ENCODE data around the gene MRAS.

Gene MRAS

GRCh38 chr3:138359148-138359918, 11.0 kb downstream of the MRAS start:
- no peaks in the 10 kb centered on the region for H3K4me1 ChIP-seq (ENCODE audit: control insufficient read depth in 1 of 2, insufficient read depth in 1 of 2, low read depth in 1 of 2, low read length in 1 of 2)
- H3K9me3 ChIP-seq: no peaks in the 10 kb centered on the region
- no peak overlapping the region for H3K27ac ChIP-seq
- no peaks in the 10 kb centered on the region for H3K36me3 ChIP-seq
- no peak overlapping the region for H3K4me3 ChIP-seq (ENCODE audit: low read depth in 1 of 2, low read length in 1 of 2)
- TF ChIP-seq CTCF (IDR thresholded peaks at IDR 0.05): no peak
- peaks cover 7% of the 10 kb centered on the region for H3K27me3 ChIP-seq

- no peak for TF ChIP-seq CTCF (IDR thresholded peaks at IDR 0.05)
- no peak overlapping the region for H3K27ac ChIP-seq
- H3K36me3 ChIP-seq: no peaks in the 10 kb centered on the region
- H3K4me1 ChIP-seq (ENCODE audit: control insufficient read depth in 1 of 2, insufficient read depth in 1 of 2, low read depth in 1 of 2, low read length in 1 of 2): no peaks in the 10 kb centered on the region
- no peaks in the 10 kb centered on the region for H3K9me3 ChIP-seq
- peaks cover 7% of the 10 kb centered on the region for H3K27me3 ChIP-seq
- H3K4me3 ChIP-seq (ENCODE audit: low read depth in 1 of 2, low read length in 1 of 2): no peak overlapping the region
Observed at GRCh38 chr3:138359919-138360868, 11.8 kb downstream of the MRAS start.

GRCh38 chr3:138360869-138361525, 12.6 kb downstream of the MRAS start:
- Histone ChIP-seq H3K9me3 (no peaks in the 10 kb centered on the region), H3K27ac (no peak overlapping the region), H3K36me3 (no peaks in the 10 kb centered on the region), H3K4me1 (ENCODE audit: control insufficient read depth in 1 of 2, insufficient read depth in 1 of 2, low read depth in 1 of 2, low read length in 1 of 2) (no peaks in the 10 kb centered on the region), H3K4me3 (ENCODE audit: low read depth in 1 of 2, low read length in 1 of 2) (no peak overlapping the region), H3K27me3 (no peaks in the 10 kb centered on the region)
- no peak for TF ChIP-seq CTCF (IDR thresholded peaks at IDR 0.05)

GRCh38 chr3:138361561-138361971, 13.2 kb downstream of the MRAS start:
- H3K4me1 ChIP-seq (ENCODE audit: control insufficient read depth in 1 of 2, insufficient read depth in 1 of 2, low read depth in 1 of 2, low read length in 1 of 2): no peaks in the 10 kb centered on the region
- no peak overlapping the region for H3K4me3 ChIP-seq (ENCODE audit: low read depth in 1 of 2, low read length in 1 of 2)
- no peak for TF ChIP-seq CTCF (IDR thresholded peaks at IDR 0.05)
- no peak overlapping the region for H3K27ac ChIP-seq
- H3K36me3 ChIP-seq: no peaks in the 10 kb centered on the region
- H3K9me3 ChIP-seq: no peaks in the 10 kb centered on the region
- no peaks in the 10 kb centered on the region for H3K27me3 ChIP-seq

- H3K9me3 ChIP-seq: no peaks in the 10 kb centered on the region
- H3K27me3 ChIP-seq: no peaks in the 10 kb centered on the region
- H3K4me1 ChIP-seq (ENCODE audit: control insufficient read depth in 1 of 2, insufficient read depth in 1 of 2, low read depth in 1 of 2, low read length in 1 of 2): peaks cover 6 to 7% of the 10 kb centered on the region in 2 experiments
- no peaks in the 10 kb centered on the region for H3K36me3 ChIP-seq
- no peak overlapping the region for H3K4me3 ChIP-seq (ENCODE audit: low read depth in 1 of 2, low read length in 1 of 2)
- H3K27ac ChIP-seq: no peak overlapping the region
- TF ChIP-seq CTCF (IDR thresholded peaks at IDR 0.05): no peak
Observed at GRCh38 chr3:138362538-138362937, 14.2 kb downstream of the MRAS start.
